ENCODE measurements around the gene SCUBE1.

GRCh38 chr22:43227239-43227630, 115.9 kb downstream of the SCUBE1 start:
- TF ChIP-seq POLR2A (IDR thresholded peaks at IDR 0.05): no peak
- TF ChIP-seq, protein P1, sequence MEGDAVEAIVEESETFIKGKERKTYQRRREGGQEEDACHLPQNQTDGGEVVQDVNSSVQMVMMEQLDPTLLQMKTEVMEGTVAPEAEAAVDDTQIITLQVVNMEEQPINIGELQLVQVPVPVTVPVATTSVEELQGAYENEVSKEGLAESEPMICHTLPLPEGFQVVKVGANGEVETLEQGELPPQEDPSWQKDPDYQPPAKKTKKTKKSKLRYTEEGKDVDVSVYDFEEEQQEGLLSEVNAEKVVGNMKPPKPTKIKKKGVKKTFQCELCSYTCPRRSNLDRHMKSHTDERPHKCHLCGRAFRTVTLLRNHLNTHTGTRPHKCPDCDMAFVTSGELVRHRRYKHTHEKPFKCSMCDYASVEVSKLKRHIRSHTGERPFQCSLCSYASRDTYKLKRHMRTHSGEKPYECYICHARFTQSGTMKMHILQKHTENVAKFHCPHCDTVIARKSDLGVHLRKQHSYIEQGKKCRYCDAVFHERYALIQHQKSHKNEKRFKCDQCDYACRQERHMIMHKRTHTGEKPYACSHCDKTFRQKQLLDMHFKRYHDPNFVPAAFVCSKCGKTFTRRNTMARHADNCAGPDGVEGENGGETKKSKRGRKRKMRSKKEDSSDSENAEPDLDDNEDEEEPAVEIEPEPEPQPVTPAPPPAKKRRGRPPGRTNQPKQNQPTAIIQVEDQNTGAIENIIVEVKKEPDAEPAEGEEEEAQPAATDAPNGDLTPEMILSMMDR (IDR thresholded peaks at IDR 0.05): no peak
